GM18861 (cell line): ENCODE measurements around the gene MYH14.

Experiments
- ATAC-seq: cut with Tn5 transposase; IDR thresholded peaks from one replicate; pipeline ENCODE4 v1.9.1; 2021; ENCODE audit not compliant: unreplicated experiment

The MYH14 gene

DNA sequence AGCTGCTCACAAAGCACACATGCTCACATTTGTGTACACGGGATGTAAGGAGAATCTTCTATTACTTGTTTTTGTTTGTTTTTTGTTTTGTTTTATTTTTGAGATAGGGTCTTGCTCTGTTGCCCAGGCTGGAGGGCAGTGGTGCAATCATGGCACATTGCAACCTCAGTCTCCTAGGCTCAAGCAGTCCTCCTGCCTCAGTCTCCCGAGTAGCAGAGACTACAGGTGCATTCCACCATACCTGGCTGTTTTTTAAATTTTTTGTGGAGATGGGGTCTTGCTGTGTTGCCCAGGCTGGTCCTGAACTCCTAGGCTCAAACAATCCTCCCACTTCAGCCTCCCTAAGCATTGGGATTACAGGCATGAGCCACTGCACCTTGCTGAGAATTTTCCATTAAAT, 83.9 kb downstream of the MYH14 start:
- no peak for ATAC-seq

DNA sequence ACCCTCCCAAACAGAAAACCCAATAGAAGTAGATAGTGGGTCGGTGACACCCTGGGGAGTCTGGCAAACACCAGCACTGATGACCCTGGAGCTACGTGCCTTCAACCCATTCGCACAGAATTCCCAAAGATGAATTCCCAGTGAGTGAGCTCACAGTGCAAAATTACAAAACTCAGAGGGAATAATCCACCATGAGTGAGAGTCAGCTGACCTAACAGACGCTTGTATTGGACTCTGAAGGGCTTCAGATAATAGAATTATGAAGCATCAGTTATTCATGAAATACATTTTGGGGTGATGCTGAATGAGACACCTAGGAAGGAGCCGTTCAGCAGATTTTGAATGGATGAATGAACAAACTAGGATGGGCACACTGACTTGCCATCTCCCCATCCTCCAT, 85.5 kb downstream of the MYH14 start:
- ATAC-seq: no peak

- ATAC-seq: no peak
Observed at GRCh38 chr19:50290011-50290410, 86.6 kb downstream of the MYH14 start.

GRCh38 chr19:50290775-50291174, 87.4 kb downstream of the MYH14 start:
- no peak for ATAC-seq

DNA sequence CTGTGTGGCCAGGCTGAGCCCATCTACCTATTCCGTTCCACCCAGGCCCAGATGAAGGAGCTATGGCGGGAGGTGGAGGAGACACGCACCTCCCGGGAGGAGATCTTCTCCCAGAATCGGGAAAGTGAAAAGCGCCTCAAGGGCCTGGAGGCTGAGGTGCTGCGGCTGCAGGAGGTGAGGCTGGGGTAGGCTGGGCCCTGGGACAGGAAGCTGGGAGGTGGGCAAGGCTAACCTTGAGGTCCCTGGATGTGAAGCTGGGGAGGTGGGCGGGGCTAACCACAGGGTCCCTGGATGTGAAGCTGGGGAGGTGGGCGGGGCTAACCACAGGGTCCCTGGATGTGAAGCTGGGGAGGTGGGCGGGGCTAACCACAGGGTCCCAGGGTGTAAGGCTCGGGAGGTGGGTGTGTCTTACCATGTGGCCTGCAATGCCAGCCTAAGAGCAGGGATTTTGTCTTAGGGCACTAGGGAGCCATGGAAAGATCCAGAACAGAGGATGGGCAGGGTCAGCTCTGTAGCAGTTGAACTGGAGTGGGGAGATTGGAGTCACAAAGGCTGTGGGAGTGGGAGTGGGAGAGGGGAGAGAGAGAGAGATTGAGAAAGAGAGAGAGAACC, 88.9 kb downstream of the MYH14 start:
- ATAC-seq: no peak

DNA sequence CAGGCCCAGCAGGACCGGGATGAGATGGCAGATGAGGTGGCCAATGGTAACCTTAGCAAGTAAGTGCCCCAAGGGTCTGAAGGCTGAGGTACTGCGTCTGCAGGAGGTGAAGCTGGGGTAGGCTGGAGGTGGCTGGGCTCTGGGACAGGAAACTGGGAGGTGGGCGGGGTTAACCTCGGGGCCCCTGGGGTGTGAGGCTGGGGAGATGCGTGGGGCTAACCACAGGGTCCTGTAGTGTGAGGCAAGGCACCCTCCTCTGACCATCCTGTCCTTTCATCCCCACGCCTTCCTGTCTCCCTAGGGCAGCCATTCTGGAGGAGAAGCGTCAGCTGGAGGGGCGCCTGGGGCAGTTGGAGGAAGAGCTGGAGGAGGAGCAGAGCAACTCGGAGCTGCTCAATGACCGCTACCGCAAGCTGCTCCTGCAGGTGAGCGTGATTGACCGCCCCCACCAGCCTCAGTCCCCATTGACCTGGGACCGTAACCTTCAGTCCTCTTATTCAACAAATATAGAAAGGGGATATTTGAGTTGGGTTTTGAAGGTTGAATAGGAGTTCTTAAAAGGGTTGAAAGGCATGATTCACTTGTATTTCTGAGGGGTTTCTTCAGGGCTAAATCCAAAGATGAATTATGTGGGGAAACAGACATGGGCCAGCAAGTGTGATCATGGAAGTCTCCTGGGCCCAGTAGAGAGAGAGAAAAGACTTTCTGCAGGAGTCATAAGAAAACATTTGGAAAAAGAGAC, 90.0 kb downstream of the MYH14 start:
- no peak for ATAC-seq

DNA sequence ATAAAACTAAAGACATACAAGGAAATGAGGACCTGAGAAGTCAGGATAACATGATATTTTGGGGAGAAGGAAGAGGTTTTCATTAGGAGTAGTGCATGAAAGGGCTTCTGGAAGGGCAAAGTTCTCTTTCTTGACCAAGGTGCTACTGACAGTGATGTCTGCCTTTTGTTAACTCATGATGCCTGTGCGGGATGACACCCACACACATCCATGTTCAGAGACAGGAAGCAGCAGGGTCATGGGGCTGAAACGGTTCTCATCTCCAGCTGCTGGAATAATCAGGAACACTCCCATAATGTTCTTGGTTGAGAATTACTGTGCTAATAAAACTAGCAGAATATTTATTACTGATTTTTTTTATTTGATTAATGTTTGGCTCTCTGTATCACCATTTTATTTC, 96.6 kb downstream of the MYH14 start:
- ATAC-seq: no peak

- ATAC-seq: no peak
Observed at GRCh38 chr19:50300814-50301606, 97.6 kb downstream of the MYH14 start.

GRCh38 chr19:50301607-50301971, 98.2 kb downstream of the MYH14 start:
- ATAC-seq: no peak

DNA sequence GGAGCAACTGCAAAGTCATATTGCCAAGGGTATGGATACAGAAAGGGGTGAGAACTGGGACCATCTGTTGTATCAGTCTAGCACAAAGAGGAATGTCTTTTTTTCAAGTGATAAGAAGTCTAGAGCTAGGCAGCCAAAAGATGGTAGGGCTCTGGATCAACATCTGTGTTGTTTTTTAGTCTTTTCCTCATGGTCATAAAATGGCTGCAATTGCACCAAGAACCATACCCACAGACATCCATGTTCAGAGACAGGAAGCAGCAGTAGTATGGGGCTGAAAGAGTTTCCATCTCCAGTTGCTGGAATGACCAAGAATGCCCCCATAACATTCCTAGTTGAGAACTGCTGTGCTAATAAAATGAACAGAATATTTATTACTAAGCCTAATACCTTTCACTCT, 100.1 kb downstream of the MYH14 start:
- no peak for ATAC-seq

- no peak for ATAC-seq
Observed at GRCh38 chr19:50308991-50309390, 105.6 kb downstream of the MYH14 start.

GRCh38 chr19:50309396-50310125, 106.1 kb downstream of the MYH14 start:
- no peak for ATAC-seq

DNA sequence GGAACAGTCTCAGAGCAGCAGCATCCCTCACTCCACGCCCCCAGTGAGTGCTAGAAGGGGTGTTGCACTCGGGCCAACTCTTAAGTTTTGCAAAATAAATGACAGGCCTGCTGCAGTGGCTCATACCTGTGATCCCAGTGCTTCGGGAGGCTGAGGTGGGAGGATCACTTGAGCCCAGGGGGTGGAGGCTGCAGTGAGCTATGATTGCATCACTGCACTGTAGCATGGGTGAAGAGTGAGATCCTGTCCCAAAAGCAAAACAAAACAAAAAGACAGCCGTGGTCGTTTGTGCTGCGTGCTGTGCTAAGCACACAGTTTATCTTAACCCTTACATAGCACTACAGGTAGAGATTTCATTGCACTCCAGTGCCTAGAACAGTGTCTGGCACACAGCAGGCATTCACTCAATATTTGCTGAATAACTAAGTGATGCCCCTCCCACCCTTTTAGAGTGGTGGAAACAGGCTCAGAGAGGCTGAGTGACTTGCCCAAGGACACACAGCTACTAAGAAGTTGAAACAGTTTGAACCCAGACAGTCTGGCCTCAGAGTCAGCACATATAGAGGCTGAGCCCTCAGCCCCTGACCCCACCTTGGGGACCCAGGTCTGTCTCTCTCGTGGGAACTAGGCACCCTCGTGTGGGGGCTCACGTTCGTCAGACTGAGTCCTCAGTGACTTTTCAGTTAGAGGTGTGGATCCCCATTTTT, 107.5 kb downstream of the MYH14 start:
- no peak for ATAC-seq

DNA sequence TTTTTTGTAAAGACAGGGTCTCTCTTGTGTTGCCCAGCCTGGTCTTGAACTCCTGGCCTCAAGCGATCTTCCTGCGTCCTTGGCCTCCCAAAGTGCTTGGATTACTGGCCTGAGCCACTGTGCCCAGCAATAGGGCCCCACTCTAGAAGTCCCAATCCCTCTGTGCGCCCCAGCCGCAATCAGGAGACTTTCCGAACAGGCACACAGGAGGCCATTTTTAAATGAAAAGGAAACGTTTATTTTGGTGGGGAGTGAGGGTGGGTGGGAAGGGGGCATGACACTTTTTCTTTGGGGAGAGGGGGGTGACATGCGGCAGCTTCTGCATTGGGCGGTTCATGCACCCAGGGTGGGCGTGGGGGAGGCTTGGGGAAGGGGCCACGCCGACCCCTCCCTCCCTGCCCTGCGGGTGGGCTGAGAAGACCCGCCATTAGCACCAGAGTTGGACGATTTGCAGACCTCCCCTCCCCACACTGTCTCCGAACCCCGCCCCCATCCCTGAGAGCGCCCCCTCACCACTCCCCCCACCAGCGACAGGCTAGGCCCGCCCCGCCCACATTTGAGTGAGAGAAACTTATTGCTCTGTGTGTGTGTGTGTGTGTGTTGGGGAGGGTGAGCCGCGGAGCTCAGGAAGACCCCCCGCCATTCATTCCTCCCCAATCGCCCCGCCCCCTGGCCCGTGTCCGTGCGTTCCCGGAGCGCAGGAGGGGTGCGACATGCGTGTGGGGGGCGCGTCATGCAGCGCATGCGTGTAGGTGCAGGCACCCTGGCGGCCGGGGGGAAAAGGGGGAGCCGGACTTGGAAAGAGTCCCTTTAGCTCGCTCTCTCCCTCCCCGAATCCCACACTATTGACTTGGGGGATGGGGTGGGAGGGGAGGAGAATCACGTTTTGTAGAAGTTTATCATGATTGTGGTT, 108.6 kb downstream of the MYH14 start:
- no peak for ATAC-seq

GRCh38 chr19:50312967-50313811, 109.8 kb downstream of the MYH14 start:
- no peak for ATAC-seq

DNA sequence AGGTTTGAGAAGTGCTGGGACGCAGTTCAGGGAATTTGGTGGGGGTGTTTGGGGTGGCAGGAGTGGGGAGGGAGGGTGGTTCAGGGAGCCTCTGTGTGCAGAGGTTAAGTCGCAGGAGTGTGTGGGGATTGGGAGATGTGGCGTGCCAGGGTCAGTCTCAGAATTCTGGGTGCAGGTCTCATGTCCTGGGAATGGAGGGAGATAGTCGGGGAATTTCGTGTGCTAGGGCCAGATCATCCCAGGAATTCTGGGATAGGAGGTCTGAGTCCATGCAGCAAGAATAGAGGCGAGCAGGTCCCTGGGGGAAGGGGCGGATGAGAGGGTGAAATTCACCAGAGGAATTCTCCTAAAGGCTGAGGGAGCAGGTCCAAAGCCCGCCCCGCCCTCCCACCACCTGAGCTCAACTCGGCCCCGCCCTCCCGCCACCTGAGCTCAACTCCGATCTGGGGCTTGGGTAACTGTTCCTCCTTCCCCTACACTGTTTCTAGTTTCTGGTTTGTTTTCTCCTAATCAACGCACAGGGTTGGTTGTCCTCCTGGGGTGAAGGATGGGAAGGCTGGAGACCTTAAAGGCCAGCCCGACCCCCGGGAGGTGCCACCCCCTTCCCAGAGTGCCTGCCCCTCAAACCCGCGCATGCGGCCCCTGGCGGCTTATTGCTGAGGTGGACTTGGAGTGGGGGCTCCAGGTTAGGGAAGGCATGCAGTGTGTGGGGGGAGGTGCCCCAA, 110.6 kb downstream of the MYH14 start:
- no peak for ATAC-seq

GRCh38 chr19:50314724-50315708, 111.6 kb downstream of the MYH14 start:
- ATAC-seq: no peak
